Left kidney (tissue), 2 donors: ENCODE results near the gene FLYWCH1. TPM values are rescaled to one million over a fixed set of nuclear protein-coding genes. Genes with fewer than 3 reads are reported as not detected.

Experiments used
- DNase-seq: peaks from one replicate; pipeline ENCODE4 v3.0.0-alpha.2; 2013
- polyA plus RNA-seq: library from polyadenylated mRNA; unstranded; fragments of 120-200 nt; gene quantifications from one replicate; pipeline ENCODE4 v1.2.1, GENCODE V29; 2013; ENCODE audit not compliant: insufficient read length

FLYWCH1 gene
- polyA plus RNA-seq, 1 donor, result 16.4 TPM

GRCh38 chr16:2968738-2969544 lies 57.2 kb downstream of the FLYWCH1 start, which contains the start of gene PAQR4:
TSS of gene PAQR4 (plus strand) at chr16:2969348. CDS start at chr16:2969675, 327 bp downstream.
- DNase-seq, result peak; percentile 87

- DNase-seq, result no peak
These were observed 58.1 kb downstream of the FLYWCH1 start for GRCh38 chr16:2969545-2970521.

GRCh38 chr16:2970563-2970962 lies 58.8 kb downstream of the FLYWCH1 start:
- no peak for DNase-seq

GRCh38 chr16:2971134-2971984 lies 59.6 kb downstream of the FLYWCH1 start:
- DNase-seq, result no peak

GRCh38 chr16:2971985-2972784 lies 60.5 kb downstream of the FLYWCH1 start:
- DNase-seq, result no peak

- no peak for DNase-seq
These were observed 61.4 kb downstream of the FLYWCH1 start for GRCh38 chr16:2973093-2973492.

- no peak for DNase-seq
These were observed 62.0 kb downstream of the FLYWCH1 start for GRCh38 chr16:2973605-2974318.

GRCh38 chr16:2974319-2975056 lies 62.8 kb downstream of the FLYWCH1 start:
- no peak for DNase-seq

GRCh38 chr16:2975161-2975795 lies 63.5 kb downstream of the FLYWCH1 start:
- no peak for DNase-seq

- no peak for DNase-seq
These were observed 64.5 kb downstream of the FLYWCH1 start for GRCh38 chr16:2976201-2976600.

- DNase-seq, result no peak
These were observed 64.9 kb downstream of the FLYWCH1 start for GRCh38 chr16:2976673-2977072.

GRCh38 chr16:2977440-2977839 lies 65.7 kb downstream of the FLYWCH1 start:
- no peak for DNase-seq

- DNase-seq, result no peak
These were observed 68.0 kb downstream of the FLYWCH1 start for GRCh38 chr16:2979669-2980226.

- peak; percentile 91 for DNase-seq
These were observed 68.8 kb downstream of the FLYWCH1 start, which contains the start of gene PKMYT1 for GRCh38 chr16:2980227-2981176. TSS of gene PKMYT1 (minus strand) at chr16:2980446. CDS start at chr16:2979657, 789 bp downstream.

- DNase-seq, result no peak
These were observed 69.6 kb downstream of the FLYWCH1 start for GRCh38 chr16:2981177-2981898.

- no peak for DNase-seq
These were observed 70.1 kb downstream of the FLYWCH1 start for GRCh38 chr16:2981899-2982250.

- DNase-seq, result no peak
These were observed 70.7 kb downstream of the FLYWCH1 start for GRCh38 chr16:2982402-2982801.
